Head of caudate nucleus (tissue), 42 donors: ENCODE measurements around the gene CAPN5.

Source experiments
- DNase-seq, 42 donors: peaks; one replicate each; pipeline versions ENCODE4 v3.0.0 to v3.0.0-alpha.2; 2020 to 2021; ENCODE audit warnings: mixed read lengths in 7 of 42
- intact Hi-C: fragments of 100-400 bp; cut with DNase I; formaldehyde crosslinking; loops from one replicate; pipeline ENCODE4 v1.15.0; 2022

Gene CAPN5

GRCh38 chr11:77151804-77152509 lies 85.2 kb downstream of the CAPN5 start:
- intact Hi-C loops: no loop called here
- no peak for DNase-seq

- intact Hi-C loops: no loop called here
- no peak for DNase-seq
These were observed 86.1 kb downstream of the CAPN5 start for GRCh38 chr11:77152846-77153245.

GRCh38 chr11:77153276-77154185 lies 86.8 kb downstream of the CAPN5 start:
- intact Hi-C loops: no loop called here
- DNase-seq: no peak

DNA sequence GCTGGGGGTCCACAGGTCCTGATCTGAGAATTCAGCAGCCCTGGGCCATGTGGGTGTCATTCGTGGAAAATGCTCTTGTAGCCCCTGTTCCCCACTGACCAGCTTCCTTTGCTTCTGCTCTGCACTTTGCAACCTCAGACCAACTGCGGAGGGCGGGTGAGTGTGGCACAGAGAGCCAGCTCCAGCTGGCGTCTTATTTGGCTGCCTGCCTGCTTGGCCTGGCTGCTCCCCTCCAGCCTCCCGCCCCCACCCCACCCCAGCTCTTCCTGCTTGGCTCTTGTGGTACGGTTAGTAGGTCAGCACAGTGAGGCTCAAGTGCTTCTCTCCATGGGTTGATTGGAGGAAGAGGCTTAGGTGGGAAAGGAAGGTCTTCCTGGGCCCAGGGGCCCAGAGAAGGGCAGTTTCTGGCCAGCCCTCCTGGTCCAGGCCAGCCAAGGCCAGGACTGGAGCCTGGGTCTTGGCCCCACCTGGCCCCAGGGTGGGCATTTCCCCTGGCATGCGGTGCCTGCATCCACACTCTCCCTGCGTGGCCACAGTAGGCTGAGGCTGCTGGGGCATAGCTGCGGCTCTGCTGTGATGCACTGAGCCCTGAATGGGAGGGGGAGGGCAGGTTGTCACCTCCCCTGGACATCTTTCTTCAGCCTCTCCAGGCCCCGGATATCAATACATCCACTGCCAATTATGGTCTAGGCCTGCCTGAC lies 87.8 kb downstream of the CAPN5 start:
- intact Hi-C loops: no loop called here
- peak; percentile 64 to 92 (median 82) for DNase-seq

GRCh38 chr11:77155082-77155475 lies 88.3 kb downstream of the CAPN5 start:
- no peak for DNase-seq

DNA sequence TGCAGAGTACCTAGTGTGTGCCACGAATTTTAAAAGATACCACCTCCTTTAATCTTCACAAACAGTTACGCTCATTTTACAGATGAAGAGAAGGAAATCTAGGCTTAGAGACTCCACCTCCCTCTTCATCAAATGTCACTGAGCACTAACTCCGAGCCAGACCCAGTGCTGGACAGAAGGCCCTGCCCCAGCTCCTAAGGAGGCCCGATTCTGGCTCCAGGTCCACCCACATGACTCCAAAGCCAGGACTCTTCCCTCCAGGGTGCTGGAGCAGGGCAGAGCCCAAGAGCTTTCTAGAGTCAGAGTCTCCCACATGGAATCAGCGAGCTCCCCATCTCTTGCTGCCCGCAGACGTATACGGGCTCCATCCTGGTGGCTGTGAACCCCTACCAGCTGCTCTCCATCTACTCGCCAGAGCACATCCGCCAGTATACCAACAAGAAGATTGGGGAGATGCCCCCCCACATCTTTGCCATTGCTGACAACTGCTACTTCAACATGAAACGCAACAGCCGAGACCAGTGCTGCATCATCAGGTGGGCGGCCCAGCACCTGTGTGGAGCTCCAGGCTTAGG lies 88.9 kb downstream of the CAPN5 start:
- intact Hi-C loops: no loop called here
- no peak for DNase-seq

More at GRCh38 chr11:77155082-77155475, 88.3 kb downstream of the CAPN5 start:
- intact Hi-C loops: no loop called here

DNA sequence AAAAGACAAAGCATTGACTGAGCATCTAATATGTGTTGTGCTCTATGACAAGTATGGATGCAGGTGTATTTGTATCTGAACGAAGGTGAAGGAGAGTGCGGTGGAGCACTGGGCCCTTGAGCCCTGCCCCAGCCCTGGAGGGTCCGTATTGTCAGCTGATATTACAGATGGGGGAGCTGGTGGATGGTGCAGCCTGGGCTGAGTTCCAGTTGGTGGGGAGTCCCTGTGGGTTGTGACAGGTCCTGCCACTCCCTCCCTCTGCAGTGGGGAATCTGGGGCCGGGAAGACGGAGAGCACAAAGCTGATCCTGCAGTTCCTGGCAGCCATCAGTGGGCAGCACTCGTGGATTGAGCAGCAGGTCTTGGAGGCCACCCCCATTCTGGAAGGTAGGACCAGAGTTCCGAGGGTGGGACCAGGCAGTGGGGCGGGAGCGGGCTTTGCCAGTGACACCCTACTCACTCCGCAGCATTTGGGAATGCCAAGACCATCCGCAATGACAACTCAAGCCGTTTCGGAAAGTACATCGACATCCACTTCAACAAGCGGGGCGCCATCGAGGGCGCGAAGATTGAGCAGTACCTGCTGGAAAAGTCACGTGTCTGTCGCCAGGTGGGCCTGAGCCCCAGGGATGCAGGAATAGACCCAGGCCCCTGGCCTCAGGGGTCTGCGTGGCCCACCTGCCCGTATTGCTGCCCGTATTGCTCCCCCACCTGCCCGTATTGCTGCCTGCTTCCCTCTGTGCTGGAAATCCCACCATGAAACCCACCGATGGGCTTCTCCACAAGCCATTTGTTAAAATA lies 89.8 kb downstream of the CAPN5 start:
- intact Hi-C loops: no loop called here
- DNase-seq: no peak

DNA sequence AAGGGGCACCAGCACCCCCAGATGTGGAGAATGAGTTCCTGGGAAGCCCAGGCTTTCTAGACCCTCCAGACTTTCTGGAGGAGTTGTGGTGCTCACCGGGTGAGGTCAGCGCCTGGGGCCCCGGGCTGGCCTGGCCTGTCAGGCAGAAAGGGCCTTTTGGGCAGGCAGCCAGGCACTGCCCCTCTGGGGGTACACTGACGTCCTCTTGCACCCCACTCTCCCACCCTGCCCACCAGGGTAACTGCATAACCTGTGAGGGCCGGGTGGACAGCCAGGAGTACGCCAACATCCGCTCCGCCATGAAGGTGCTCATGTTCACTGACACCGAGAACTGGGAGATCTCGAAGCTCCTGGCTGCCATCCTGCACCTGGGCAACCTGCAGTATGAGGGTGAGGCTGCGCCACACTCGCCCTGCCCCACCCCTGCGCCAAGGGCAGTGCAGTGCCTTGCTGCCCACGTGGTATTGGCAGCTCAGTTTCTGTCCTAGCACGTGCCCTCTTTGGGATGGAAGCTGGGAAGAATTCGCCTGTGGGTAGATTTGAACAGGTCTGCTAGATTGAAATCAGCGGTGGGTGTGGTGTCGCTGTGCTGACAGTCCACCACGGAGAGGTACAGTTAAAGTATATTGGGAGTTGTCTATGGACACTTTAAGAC lies 91.4 kb downstream of the CAPN5 start:
- DNase-seq: no peak
- intact Hi-C loops: no loop called here

DNA sequence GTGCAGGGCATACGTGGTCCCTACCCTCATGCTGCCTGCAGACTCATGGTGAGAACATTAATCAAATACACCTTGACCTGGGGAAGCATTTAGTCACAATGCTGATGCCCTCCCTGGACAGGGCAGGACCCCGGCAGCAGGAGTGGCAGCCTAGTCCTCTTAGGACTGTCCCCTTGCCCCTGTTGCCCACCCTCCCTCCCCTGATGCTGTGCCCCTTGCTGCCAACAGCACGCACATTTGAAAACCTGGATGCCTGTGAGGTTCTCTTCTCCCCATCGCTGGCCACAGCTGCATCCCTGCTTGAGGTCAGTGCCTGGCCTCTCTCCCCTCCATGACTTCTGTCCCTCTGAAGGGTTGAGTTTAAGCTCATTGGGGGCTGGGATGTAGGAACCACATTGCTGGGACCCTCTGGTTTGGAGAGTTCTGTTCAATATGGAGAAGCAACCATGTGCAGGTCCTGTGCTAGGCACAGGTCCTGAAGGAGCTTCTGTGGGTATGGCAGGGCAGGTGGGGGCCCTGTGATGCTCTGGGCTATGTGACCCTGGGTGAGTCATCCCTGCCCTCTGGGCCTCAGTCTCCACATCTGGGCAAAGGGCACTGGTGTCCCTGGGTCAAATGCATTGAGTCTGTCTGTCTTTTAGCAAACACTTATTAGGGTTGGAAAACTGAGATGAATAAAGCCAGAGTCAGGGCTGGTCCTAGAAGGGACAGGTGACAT lies 92.6 kb downstream of the CAPN5 start:
- intact Hi-C loops: no loop called here
- DNase-seq: no peak

DNA sequence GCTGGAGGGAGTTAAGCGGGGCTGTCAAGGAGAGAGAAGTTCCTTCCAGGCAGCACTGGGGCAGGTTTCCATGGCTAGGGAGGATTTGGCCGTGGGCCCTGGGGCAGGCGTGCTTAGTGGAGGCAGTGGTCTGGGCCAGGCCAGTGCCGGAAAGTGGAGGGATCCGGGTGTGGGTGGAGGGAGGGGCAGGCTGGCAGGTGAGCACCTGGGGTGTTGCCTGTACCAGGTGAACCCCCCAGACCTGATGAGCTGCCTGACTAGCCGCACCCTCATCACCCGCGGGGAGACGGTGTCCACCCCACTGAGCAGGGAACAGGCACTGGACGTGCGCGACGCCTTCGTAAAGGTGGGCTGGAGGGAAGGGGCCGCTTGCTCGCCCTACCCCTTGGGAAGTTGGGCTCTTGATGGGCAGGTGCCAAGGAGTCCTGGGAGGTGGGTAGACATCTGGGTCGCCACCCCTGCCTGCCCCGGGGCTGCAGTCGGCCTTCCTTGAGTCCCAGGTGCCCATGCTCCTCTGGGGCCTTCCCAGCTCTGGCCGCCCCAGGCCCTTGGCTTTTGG lies 93.2 kb downstream of the CAPN5 start:
- intact Hi-C loops: no loop called here
- no peak for DNase-seq

DNA sequence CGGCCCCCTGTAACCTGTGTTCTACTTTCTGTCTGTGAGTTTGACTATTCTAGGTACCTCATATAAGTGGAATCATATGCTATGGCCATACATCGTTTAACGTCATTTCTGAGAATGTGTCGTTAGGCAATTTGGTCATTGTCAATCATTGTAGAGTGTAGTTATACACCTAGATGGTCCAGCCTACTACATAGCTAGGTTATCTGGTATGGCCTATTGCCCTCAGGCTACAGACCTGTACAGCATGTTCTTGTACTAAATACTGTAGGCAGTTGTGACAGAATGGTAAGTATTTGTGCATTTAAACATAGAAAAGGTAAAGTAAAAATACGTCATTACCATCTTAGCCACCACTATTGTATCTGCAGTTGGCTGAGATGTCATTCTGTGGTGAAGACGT lies 96.5 kb downstream of the CAPN5 start:
- no peak for DNase-seq
- intact Hi-C loops: no loop called here

- intact Hi-C loops: no loop called here
- no peak for DNase-seq
These were observed 98.3 kb downstream of the CAPN5 start for GRCh38 chr11:77165066-77165465.

DNA sequence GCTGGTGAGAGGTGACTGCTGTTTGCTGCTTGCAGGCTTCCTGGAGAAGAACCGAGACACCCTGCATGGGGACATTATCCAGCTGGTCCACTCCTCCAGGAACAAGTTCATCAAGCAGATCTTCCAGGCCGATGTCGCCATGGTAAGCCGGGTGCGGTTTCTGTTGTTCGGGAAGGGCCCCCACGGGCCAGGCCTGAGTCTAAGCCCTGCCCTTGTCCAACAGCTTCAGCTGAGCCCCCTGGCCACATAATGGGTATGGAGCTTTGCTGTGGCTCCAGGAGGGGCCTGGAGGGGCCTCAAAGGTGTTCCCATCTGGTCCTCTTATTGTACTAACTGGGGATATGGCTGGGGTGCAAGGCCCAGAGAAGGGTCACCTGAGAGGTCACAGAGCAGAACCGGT lies 99.2 kb downstream of the CAPN5 start:
- intact Hi-C loops: no loop called here
- no peak for DNase-seq

- no peak for DNase-seq
- intact Hi-C loops: no loop called here
These were observed 100.4 kb downstream of the CAPN5 start for GRCh38 chr11:77167111-77167626.

DNA sequence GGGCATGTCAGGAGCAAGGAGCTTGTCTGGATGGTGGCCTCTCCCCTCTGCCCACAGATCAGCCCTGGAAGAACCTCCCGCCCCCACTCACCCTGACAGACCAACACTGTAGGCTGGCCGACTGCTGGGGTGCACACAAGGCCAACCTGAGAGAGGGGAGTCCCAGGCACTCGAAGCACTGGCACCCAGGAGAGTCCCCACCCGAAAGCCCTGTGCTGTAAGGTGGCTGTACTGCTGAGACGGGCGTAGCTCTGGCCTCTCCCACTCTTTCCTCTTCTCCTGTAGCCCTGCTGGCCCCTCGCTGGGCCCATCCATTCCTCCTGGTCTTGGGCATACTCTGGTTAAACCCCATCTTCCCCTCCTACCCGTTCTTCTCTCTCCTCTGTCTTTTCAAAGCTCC lies 101.0 kb downstream of the CAPN5 start:
- DNase-seq: no peak
- intact Hi-C loops: no loop called here

DNA sequence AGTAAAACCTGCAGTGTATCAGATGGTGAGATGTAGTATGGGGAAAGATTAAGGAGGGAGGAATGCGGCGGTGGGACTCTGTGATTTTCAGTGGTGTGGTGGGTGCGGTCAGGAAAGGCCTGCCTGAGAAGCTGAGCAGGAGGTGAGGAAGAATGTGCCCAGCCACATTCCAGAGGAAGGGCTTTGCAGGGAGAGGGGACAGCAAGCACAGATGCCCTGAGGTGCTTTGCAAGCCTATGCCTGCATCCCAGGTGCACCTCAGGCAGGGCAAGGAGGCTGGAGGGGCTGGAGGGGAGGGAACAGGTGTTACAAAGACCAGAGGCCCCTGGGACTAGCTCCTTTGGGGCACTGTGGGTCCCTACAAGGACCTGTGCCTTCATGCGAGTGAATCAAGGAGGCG lies 103.3 kb downstream of the CAPN5 start:
- intact Hi-C loops: no loop called here
- DNase-seq: no peak

DNA sequence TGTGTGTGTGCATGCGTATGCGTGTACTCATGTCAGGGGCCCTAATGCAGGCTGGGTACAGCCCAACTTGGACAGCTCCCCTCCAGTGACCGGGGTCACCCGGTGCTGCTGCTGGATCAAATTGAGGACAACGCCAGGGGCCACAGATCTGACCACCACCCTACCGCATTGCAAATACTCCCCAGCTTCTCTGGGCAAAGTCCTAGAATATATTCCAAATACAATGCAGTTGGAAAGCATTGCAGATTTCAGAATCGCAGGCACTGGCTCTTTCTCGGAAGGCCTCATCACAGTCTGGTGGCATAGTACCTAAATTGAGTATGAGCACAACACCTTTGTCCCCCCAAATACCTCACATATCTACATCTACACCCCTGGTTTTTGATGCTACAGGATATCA lies 104.5 kb downstream of the CAPN5 start:
- intact Hi-C loops: no loop called here

More for the DNA sequence above, 104.5 kb downstream of the CAPN5 start:
- DNase-seq: no peak
